GM12878 (cell line): ENCODE results near the gene CCNB3. TPM values are rescaled to one million over a fixed set of nuclear protein-coding genes. Genes with fewer than 3 reads are reported as not detected.

Experiments
- ATAC-seq: fragments of 200-7000 bp; cut with Tn5 transposase; 3 replicates; pipeline ENCODE4 v1.9.1; 2020; ENCODE audit warnings: mild to moderate bottlenecking, moderate library complexity
- BruUV-seq: library from RNA; stranded (reverse); fragments of 400-500 nt; replicated peaks from 2 replicates; lab custom pipeline; 2021; lab: Mats Ljungman, UMichigan
- CTCF ChIA-PET: fragments of 300-600 bp; sonication (Branson Sonifier 250); formaldehyde crosslinking; extraction: SDS; loops from one replicate; lab custom pipeline; 2021; ENCODE audit warnings: inconsistent platforms; lab: Yijun Ruan, JAX
- POLR2A ChIA-PET: fragments of 350-600 bp; formaldehyde crosslinking; extraction: SDS; loops from one replicate; lab custom pipeline; 2021; ENCODE audit warnings: inconsistent platforms; lab: Charles Lee
- RAD21 ChIA-PET: fragments of 300-600 bp; sonication (Branson Sonifier 250); formaldehyde crosslinking; loops from one replicate; lab custom pipeline; 2023; ENCODE audit warnings: antibody characterized with exemption; ENCODE audit not compliant: unreplicated experiment; lab: Charles Lee
- SMC1A ChIA-PET: fragments of 300-600 bp; sonication (Branson Sonifier 250); formaldehyde crosslinking; loops from one replicate; lab custom pipeline; 2023; ENCODE audit not compliant: unreplicated experiment, uncharacterized antibody; lab: Charles Lee
- DNase-seq: peaks from one replicate; pipeline ENCODE4 v3.0.0-alpha.2; 2011; ENCODE audit warnings: low read depth, low spot score
- FAIRE-seq: peaks from 3 replicates; lab custom pipeline; 2011; peaks lifted over from hg19 to GRCh38; lab: Jason Lieb, UNC
- H2AFZ ChIP-seq: 2 replicates; pipeline ENCODE4 v1.6.0; 2011; ENCODE audit warnings: low read depth, low read length, control low read depth; ENCODE audit not compliant: control insufficient read depth
- H3K27ac ChIP-seq: 2 replicates; pipeline ENCODE4 v1.5.1; 2011; ENCODE audit warnings: control low read depth; ENCODE audit not compliant: control insufficient read depth, insufficient read depth
- H3K27me3 ChIP-seq, 2 experiments: replicated peaks in 1 of 2; 2 replicates each; pipeline versions ENCODE4 v1.6.0 to v1.6.1; 2011; ENCODE audit warnings: low read length in 1 of 2; ENCODE audit not compliant: control insufficient read depth in 2 of 2, insufficient read depth in 2 of 2
- H3K36me3 ChIP-seq, 2 experiments: 2 replicates each; pipeline ENCODE4 v1.5.1; 2011; ENCODE audit warnings: low read length in 1 of 2; ENCODE audit not compliant: control insufficient read depth in 2 of 2, insufficient read depth in 2 of 2
- H3K4me1 ChIP-seq: 2 replicates; pipeline ENCODE4 v1.6.1; 2011; ENCODE audit warnings: mild to moderate bottlenecking, low read length, moderate library complexity, mixed read lengths; ENCODE audit not compliant: control insufficient read depth, insufficient read depth
- H3K4me2 ChIP-seq: 2 replicates; pipeline ENCODE4 v1.6.0; 2011; ENCODE audit warnings: control low read depth; ENCODE audit not compliant: control insufficient read depth, insufficient read depth
- H3K4me3 ChIP-seq: fragments of 200-600 bp; sonication (generic); 2 replicates; pipeline ENCODE4 v1.5.1; 2016
- H3K79me2 ChIP-seq: 2 replicates; pipeline ENCODE4 v1.6.0; 2011; ENCODE audit warnings: low read length; ENCODE audit not compliant: control insufficient read depth, insufficient read depth
- H3K9ac ChIP-seq: 2 replicates; pipeline ENCODE4 v1.8.0; 2011; ENCODE audit warnings: low read length, control low read depth, mixed read lengths; ENCODE audit not compliant: control insufficient read depth, insufficient read depth
- H3K9me3 ChIP-seq: replicated peaks from 3 replicates; pipeline ENCODE4 v1.5.1; 2011; ENCODE audit warnings: mild to moderate bottlenecking, low read length; ENCODE audit not compliant: control insufficient read depth, insufficient read depth
- H4K20me1 ChIP-seq: 2 replicates; pipeline ENCODE4 v1.6.0; 2011; ENCODE audit not compliant: control insufficient read depth, insufficient read depth
- ASH2L ChIP-seq: fragments of 300-600, 200-600 bp; sonication (generic); IDR thresholded peaks from 2 replicates; pipeline ENCODE4 v1.6.1; 2017; ENCODE audit warnings: low read depth, mild to moderate bottlenecking, borderline replicate concordance
- CHD1 ChIP-seq: IDR thresholded peaks from 2 replicates; pipeline ENCODE4 v1.6.1; 2012; ENCODE audit warnings: low read depth, low read length, improper control_type of control experiment
- EED ChIP-seq: sonication (generic); IDR thresholded peaks from 2 replicates; pipeline ENCODE4 v1.6.1; 2016; ENCODE audit warnings: antibody characterized with exemption, low read depth
- MTA2 ChIP-seq: fragments of 450-650 bp; IDR thresholded peaks from 2 replicates; pipeline ENCODE4 v1.6.1; 2016; ENCODE audit warnings: low read depth, mild to moderate bottlenecking, moderate library complexity
- SIN3A ChIP-seq: IDR thresholded peaks from 2 replicates; pipeline ENCODE4 v1.6.1; 2012; ENCODE audit warnings: low read depth, low read length, improper control_type of control experiment
- SPI1 ChIP-seq: IDR thresholded peaks from 2 replicates; pipeline ENCODE4 v1.6.1; 2011; ENCODE audit warnings: low read depth, mild to moderate bottlenecking, low read length, moderate library complexity, borderline replicate concordance; ENCODE audit not compliant: insufficient read depth
- ZBED1 ChIP-seq: IDR thresholded peaks from 2 replicates; pipeline ENCODE4 v1.6.1; 2016; ENCODE audit warnings: borderline replicate concordance
- WGBS: methylation state at CpG from one replicate; pipeline ENCODE4 v1.1.6; 2016; ENCODE audit warnings: low lambda C conversion rate; ENCODE audit not compliant: insufficient replicate concordance, insufficient coverage; ENCODE audit errors: missing lambda C conversion rate; 5-methylcytosine and 5-hydroxymethylcytosine counted together
- in situ Hi-C: fragments of 300-500 bp; cut with MboI; formaldehyde crosslinking; loops from 9 replicates; pipeline ENCODE4 v1.14.3; 2018; ENCODE audit warnings: mixed read lengths
- intact Hi-C: fragments of 100-400 bp; cut with micrococcal nuclease; formaldehyde crosslinking; loops from one replicate; pipeline ENCODE4 v1.14.2; 2022; ENCODE audit not compliant: unreplicated experiment
- polyA plus RNA-seq, 11 experiments: library from polyadenylated mRNA; depleted of rRNA in 4 of 11; unstranded in 6 of 11; stranded (reverse) in 5 of 11; fragments of >200 nt; fragmentation: Nextera tagmentation in 4 of 11; fragmentation: Illumina TruSeq in 1 of 11; extraction: Ambion mirVana in 4 of 11; extraction: Trizol in 1 of 11; gene quantifications; 1 replicate in 1 of 11; 2 replicates in 10 of 11; pipeline versions ENCODE4 v1.2.1 to v1.2.3, GENCODE V29; 2011 to 2016; ENCODE audit warnings: inconsistent platforms in 2 of 11, missing spikeins in 2 of 11, low read depth in 1 of 11
- total RNA-seq, 4 experiments: library from RNA; depleted of rRNA in 3 of 4; stranded (reverse); fragments of >200 nt in 3 of 4; fragmentation: Illumina TruSeq in 1 of 4; extraction: Trizol in 1 of 4; gene quantifications; 2 replicates each; pipeline versions ENCODE4 v1.2.1 to v1.2.3, GENCODE V29; 2013 to 2021
- TF ChIP-seq, protein P1 (sequence below): fragments of 450-650 bp; IDR thresholded peaks from 2 replicates; pipeline ENCODE4 v1.6.1; 2018; ENCODE audit warnings: borderline replicate concordance, mild to moderate bottlenecking; ENCODE audit not compliant: partially characterized antibody
- TF ChIP-seq, protein P2 (sequence below): IDR thresholded peaks from 2 replicates; pipeline ENCODE4 v1.6.1; 2012; ENCODE audit warnings: low read depth, low read length, improper control_type of control experiment

The CCNB3 gene
- total and polyA plus RNA-seq, 10 of the 15 experiments (the other 5 are each of a cell fraction or from before 2014, with no cell fraction given), result 0.09 to 0.49 (median 0.16) TPM; not detected in 3

DNA sequence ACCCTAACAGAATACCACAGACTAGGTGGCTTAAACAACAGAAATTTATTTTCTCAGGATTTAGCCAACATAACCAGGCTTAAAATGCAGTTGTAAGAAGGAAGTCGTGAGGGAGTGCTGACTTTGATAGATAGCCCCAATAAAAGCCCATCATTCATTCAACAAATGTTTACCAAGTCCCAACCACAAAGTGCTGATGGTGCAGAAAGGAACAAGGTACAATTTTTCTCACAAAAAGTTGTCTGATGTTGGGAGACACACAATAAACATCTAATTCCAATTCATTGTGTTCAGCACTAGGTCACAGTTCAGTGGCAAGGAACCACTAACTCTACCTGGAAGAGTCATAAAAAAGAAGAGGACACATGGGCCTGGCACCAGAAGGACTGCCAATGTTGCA, 46.0 kb upstream of the CCNB3 start (continued):
- TF ChIP-seq, protein P1, sequence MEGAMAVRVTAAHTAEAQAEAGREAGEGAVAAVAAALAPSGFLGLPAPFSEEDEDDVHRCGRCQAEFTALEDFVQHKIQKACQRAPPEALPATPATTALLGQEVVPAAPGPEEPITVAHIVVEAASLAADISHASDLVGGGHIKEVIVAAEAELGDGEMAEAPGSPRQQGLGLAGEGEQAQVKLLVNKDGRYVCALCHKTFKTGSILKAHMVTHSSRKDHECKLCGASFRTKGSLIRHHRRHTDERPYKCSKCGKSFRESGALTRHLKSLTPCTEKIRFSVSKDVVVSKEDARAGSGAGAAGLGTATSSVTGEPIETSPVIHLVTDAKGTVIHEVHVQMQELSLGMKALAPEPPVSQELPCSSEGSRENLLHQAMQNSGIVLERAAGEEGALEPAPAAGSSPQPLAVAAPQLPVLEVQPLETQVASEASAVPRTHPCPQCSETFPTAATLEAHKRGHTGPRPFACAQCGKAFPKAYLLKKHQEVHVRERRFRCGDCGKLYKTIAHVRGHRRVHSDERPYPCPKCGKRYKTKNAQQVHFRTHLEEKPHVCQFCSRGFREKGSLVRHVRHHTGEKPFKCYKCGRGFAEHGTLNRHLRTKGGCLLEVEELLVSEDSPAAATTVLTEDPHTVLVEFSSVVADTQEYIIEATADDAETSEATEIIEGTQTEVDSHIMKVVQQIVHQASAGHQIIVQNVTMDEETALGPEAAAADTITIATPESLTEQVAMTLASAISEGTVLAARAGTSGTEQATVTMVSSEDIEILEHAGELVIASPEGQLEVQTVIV, result no peak
- TF ChIP-seq ASH2L, result no peak

DNA sequence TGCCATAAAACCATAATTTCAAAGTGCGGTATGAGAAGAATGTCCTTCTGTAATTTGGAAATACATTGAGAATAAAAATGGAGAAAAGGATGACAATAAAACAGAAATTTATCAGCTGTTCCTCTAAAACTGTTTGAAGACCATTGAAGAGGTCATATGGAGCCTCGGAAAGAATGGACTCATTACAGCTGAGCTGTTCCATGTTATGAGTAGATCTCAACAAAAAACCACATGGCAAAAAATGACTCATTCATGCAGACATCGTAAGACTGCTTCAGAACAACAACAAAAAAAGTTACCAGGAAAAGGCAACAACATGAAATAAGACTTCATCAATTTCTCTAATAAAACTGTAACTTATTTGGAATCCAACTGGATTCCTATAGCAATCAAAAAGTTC, 43.4 kb upstream of the CCNB3 start:
- ChIA-PET RAD21 (no interaction called here), POLR2A (no interaction called here), SMC1A (no interaction called here), CTCF (no interaction called here)
- BruUV-seq, result no TSS peak
- no peaks in the 10 kb centered on the region for H3K27me3 ChIP-seq
- H3K4me1 ChIP-seq, result no peaks in the 10 kb centered on the region
- intact Hi-C loops (no loop called here), in situ Hi-C loops (no loop called here)
- H4K20me1 ChIP-seq, result no peaks in the 10 kb centered on the region
- H3K27ac ChIP-seq, result no peak overlapping the region
- no peaks in the 10 kb centered on the region for H3K79me2 ChIP-seq
- no peaks in the 10 kb centered on the region for H3K36me3 ChIP-seq
- WGBS, result 32% methylated on average over 3 of the region's 3 CpGs
- no peak for ATAC-seq
- TF ChIP-seq ZBED1, result no peak
- TF ChIP-seq EED, result no peak
- TF ChIP-seq CHD1, result no peak
- no peak for TF ChIP-seq SPI1
- no peak for TF ChIP-seq SIN3A
- no peak for TF ChIP-seq MTA2
- TF ChIP-seq, protein P2, sequence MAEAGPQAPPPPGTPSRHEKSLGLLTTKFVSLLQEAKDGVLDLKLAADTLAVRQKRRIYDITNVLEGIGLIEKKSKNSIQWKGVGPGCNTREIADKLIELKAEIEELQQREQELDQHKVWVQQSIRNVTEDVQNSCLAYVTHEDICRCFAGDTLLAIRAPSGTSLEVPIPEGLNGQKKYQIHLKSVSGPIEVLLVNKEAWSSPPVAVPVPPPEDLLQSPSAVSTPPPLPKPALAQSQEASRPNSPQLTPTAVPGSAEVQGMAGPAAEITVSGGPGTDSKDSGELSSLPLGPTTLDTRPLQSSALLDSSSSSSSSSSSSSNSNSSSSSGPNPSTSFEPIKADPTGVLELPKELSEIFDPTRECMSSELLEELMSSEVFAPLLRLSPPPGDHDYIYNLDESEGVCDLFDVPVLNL, result no peak
- FAIRE-seq, result no peak
- H3K4me3 ChIP-seq, result no peak overlapping the region
- H2AFZ ChIP-seq, result no peak overlapping the region
- H3K4me2 ChIP-seq, result no peak overlapping the region
- DNase-seq, result no peak
- H3K9ac ChIP-seq, result no peak overlapping the region
- no peaks in the 10 kb centered on the region; the same call in 2 of the 3 replicates for H3K9me3 ChIP-seq
